ENCODE data around the gene GAMT. TPM values are rescaled to one million over a fixed set of nuclear protein-coding genes. Genes with fewer than 3 reads are reported as not detected.
"Not testable (repeated sequence)": the region's sequence is repeated elsewhere in the genome, so short reads cannot be mapped to it uniquely, and the experiment has no call there.

Gene GAMT
- total RNA-seq, 1 donor from 2014 or later = 33.9 TPM

DNA sequence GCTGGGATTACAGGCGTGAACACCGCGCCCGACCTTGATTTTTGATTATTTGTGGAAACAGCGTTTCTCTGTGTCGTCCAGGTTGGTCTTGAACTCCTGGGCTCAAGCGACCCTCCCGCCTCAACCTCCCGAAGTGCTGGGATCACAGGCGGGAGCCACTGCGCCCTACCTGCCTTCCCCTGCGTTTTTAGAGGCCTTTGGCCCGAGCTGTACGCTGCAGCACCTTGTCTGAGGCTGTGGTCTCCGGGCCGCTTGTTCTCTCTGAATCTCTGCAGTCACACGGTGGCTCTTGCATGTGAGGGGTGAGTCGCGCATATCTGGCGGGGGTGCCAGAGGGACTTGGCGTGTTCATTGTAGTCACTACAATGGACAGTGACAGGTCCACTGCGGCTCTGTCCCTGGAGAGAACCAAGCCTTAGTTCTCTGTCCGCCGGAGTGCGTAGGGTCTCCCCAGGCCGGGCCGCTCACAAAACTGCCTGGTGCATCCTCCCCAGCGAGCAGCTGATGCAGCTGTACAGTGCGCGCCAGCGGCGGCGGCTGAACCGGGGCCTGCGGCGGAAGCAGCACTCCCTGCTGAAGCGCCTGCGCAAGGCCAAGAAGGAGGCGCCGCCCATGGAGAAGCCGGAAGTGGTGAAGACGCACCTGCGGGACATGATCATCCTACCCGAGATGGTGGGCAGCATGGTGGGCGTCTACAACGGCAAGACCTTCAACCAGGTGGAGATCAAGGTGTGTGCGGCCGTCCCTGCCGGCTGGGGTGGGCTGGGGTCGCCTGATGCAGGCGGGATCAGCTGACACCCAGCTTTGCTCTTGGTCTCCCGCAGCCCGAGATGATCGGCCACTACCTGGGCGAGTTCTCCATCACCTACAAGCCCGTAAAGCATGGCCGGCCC lies 38.4 kb upstream of the GAMT start:
- peak overlapping the region; percentile 99 for H3K4me3 Mint-ChIP-seq (ENCODE audit: low read depth)
- H3K9me3 Mint-ChIP-seq; H3K27me3 Mint-ChIP-seq (ENCODE audit: low read depth); DNase-seq (ENCODE audit: low spot score): not testable (repeated sequence)
- H3K36me3 Mint-ChIP-seq (ENCODE audit: low read depth) = peaks cover 56% of the 10 kb centered on the region
- peak overlapping the region; percentile 77 for H3K27ac Mint-ChIP-seq
- intact Hi-C loops (cut with micrococcal nuclease) = loop anchor here (10.0 kb wide), 1 partner anchor 75 kb away; the partner anchor contains the start of gene ADAMTSL5
- peaks cover 14% of the 10 kb centered on the region for H3K4me1 Mint-ChIP-seq (ENCODE audit: low read depth)

DNA sequence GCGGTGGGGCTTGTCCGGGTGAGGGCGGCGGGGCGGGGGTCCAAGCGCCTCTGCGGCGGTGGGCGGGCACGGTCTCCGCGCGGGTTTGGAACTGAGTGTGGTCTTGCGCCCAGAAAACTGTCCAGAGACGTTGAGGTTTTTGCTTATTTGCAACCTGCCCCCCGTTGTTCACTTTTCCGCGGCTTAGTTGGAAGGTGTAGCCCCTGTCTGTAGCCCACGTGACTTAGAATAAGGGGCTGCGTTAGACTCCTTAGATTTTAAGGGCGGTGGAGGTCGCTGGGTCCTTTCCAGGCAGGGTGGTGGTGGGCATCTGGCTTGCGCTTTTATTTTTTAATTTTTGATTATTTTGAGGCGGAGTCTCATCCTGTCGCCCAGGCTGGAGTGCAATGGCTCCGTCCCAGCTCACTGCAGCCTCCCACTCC lies 37.6 kb upstream of the GAMT start:
- Mint-ChIP-seq H3K27me3 (ENCODE audit: low read depth) (no peaks in the 10 kb centered on the region), H3K9me3 (no peaks in the 10 kb centered on the region)

DNA sequence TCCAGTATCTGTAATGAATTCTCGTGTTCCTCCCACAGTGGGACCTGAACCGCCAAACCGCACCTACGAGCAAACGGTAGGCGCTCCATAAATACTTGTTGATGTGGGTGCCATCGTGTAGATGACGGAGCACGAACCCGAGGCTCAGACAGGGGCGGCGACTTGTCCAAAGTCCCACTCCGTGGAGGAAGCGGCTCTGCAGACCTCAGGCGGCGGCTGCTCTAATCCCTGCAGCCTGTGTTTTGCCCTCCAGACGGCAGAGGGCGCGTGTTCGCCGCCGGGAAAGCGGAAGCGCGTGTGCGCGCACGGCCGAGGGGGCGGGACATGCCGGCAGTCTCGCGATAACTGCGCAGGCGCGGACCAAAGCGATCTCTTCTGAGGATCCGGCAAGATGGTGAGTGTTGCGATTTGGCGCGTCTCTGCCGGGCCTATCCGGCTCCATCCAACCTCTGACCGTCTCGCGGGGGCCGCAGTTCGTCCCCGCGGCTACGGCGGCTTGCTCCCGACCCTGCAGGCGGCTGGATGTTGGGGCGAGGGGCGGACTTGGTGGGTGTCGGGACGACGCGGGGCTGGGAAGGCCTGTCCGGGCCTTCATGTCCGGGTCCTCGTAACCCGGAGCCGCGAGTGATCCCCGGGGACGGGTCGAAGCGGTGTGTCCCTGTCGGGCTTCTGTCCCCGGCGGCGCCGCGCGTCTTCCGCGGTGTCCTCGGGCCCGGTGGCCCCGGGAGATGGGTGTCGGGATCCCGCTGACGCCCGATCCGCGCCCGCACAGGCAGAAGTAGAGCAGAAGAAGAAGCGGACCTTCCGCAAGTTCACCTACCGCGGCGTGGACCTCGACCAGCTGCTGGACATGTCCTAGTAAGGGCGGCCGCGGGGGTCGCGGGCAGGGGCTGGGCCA lies 36.9 kb upstream of the GAMT start, which contains the start of gene RPS15:
Gene RPS15 (plus strand): TSS at position 362 of the 898 bp plus-strand sequence. CDS start 30 bp downstream, at position 392.
- Mint-ChIP-seq H3K4me3 (ENCODE audit: low read depth) (peak within 1 kb of the TSS; percentile 99), H3K4me1 (ENCODE audit: low read depth) (peaks cover 14% of the 10 kb centered on the region), H3K27me3 (ENCODE audit: low read depth) (no peaks in the 10 kb centered on the region), H3K36me3 (ENCODE audit: low read depth) (peaks cover 56% of the 10 kb centered on the region), H3K9me3 (no peaks in the 10 kb centered on the region), H3K27ac (peak within 1 kb of the TSS; percentile 99)
- intact Hi-C loops (cut with micrococcal nuclease) = loop anchor here (1.0 kb wide), 1 partner anchor 31 kb away; the partner anchor contains the start of gene DAZAP1
- DNase-seq (ENCODE audit: low spot score) = peak; percentile 94

More for the DNA sequence above, 37.6 kb upstream of the GAMT start:
- DNase-seq (ENCODE audit: low spot score) = no peak
- H3K36me3 Mint-ChIP-seq (ENCODE audit: low read depth) = peaks cover 56% of the 10 kb centered on the region
- peaks cover 14% of the 10 kb centered on the region for H3K4me1 Mint-ChIP-seq (ENCODE audit: low read depth)
- H3K4me3 Mint-ChIP-seq (ENCODE audit: low read depth) = peak overlapping the region; percentile 99
- intact Hi-C loops (cut with micrococcal nuclease) = loop anchor here (1.0 kb wide), 1 partner anchor 32 kb away; the partner anchor contains the start of gene DAZAP1
- H3K27ac Mint-ChIP-seq = peak overlapping the region; percentile 77

DNA sequence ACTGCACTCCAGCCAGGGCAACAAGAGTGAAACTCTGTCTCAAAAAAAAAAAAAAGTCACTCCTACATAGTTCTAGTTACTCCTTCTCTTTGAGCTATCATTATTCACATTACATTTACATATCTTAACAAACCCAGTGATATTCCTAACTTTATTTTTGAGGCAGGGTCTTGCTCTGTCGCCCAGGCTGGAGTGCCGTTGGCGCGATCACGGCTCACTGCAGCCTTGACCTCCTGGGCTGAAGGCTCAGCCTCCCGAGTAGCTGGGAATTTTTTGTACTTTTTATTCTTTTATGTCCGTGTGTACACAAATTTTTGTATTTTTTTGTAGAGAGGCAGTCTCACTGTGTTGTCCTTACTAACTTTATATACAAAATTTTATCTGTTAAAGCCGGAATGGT lies 36.3 kb upstream of the GAMT start:
- Mint-ChIP-seq H3K4me1 (ENCODE audit: low read depth) (peaks cover 14% of the 10 kb centered on the region), H3K27me3 (ENCODE audit: low read depth) (no peaks in the 10 kb centered on the region), H3K4me3 (ENCODE audit: low read depth) (no peak overlapping the region), H3K9me3 (no peaks in the 10 kb centered on the region), H3K27ac (peak overlapping the region; percentile 99), H3K36me3 (ENCODE audit: low read depth) (peaks cover 55% of the 10 kb centered on the region)
- DNase-seq (ENCODE audit: low spot score) = no peak
- intact Hi-C loops (cut with micrococcal nuclease) = loop anchor here (1.0 kb wide), 1 partner anchor 30 kb away; the partner anchor contains the start of gene DAZAP1

DNA sequence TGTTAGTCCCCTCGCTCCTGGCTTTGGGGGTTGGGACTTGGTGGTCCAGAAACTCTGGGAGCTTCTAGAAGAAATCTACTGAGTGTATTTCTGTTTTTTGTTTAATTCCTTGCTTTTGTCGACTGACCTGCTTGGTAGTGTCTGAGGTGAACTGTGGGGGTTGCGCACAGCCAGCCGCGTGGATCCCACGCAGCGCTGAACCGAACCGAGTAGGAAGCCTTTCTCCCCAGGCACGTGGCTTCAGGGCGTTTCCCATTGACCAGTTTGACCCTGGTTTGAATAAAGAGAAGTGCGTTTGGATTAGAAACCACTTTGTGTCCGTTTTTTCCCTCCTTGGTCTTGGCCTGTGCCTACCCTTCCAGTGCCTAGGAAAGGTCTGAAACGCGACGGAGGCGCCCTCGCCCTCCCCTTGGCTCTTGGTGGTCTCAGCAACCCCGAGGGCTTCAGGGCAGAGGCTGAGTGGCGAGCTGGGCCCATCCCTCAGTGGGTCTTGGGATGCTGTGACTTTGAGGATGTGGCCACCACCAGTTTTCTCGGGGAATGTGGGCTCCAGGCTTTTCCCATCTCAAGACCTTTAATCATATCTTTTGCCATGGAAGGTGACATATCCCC lies 34.1 kb upstream of the GAMT start:
- Mint-ChIP-seq H3K27ac (no peak overlapping the region), H3K4me3 (ENCODE audit: low read depth) (no peak overlapping the region), H3K36me3 (ENCODE audit: low read depth) (peaks cover 46% of the 10 kb centered on the region), H3K9me3 (no peaks in the 10 kb centered on the region), H3K4me1 (ENCODE audit: low read depth) (peaks cover 11% of the 10 kb centered on the region), H3K27me3 (ENCODE audit: low read depth) (no peaks in the 10 kb centered on the region)
- intact Hi-C loops (cut with micrococcal nuclease) = no loop called here
- no peak for DNase-seq (ENCODE audit: low spot score)

DNA sequence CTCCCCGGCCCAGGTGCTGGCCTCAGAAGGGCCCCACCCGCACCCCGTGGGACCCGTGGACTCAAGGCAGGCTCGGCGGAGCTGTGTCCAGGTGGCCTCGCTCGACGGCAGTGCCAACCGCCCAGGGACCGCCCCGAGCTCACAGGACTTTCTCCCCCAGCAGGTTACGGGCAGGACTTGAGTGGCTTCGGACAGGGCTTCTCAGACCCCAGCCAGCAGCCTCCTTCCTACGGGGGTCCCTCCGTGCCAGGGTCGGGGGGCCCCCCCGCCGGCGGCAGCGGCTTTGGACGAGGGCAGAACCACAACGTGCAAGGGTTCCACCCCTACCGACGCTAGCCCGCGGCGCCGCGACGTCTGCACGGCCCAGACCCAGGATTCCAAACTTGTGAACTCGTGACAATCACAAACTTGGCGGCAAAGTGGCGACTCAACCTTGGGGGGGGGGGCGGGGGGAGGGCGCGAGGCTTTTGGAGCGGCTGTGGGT lies 33.3 kb upstream of the GAMT start:
- Mint-ChIP-seq H3K27me3 (ENCODE audit: low read depth) (no peaks in the 10 kb centered on the region), H3K4me1 (ENCODE audit: low read depth) (peaks cover 7% of the 10 kb centered on the region), H3K36me3 (ENCODE audit: low read depth) (peaks cover 41% of the 10 kb centered on the region), H3K4me3 (ENCODE audit: low read depth) (no peak overlapping the region), H3K27ac (no peak overlapping the region), H3K9me3 (no peaks in the 10 kb centered on the region)
- intact Hi-C loops (cut with micrococcal nuclease) = no loop called here
- no peak for DNase-seq (ENCODE audit: low spot score)

DNA sequence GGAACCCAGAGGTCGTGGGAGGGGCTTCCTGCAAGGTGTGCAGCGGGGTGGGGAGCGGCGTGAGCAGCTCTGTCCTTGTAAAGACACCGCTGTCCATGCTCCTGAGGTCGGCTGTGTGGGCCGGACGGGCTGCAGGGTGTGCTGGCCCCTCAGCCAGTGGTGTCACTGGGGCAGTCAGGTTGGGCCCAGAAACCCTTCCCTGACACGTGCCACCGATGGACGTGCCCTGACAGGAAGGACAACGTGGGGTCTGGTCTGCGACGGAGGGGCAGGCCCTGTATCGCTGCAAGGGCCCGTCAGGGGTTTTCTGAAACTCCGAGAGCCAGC lies 32.7 kb upstream of the GAMT start:
- intact Hi-C loops (cut with micrococcal nuclease) = no loop called here
- Mint-ChIP-seq H3K4me3 (ENCODE audit: low read depth) (no peak overlapping the region), H3K36me3 (ENCODE audit: low read depth) (peaks cover 35% of the 10 kb centered on the region)

DNA sequence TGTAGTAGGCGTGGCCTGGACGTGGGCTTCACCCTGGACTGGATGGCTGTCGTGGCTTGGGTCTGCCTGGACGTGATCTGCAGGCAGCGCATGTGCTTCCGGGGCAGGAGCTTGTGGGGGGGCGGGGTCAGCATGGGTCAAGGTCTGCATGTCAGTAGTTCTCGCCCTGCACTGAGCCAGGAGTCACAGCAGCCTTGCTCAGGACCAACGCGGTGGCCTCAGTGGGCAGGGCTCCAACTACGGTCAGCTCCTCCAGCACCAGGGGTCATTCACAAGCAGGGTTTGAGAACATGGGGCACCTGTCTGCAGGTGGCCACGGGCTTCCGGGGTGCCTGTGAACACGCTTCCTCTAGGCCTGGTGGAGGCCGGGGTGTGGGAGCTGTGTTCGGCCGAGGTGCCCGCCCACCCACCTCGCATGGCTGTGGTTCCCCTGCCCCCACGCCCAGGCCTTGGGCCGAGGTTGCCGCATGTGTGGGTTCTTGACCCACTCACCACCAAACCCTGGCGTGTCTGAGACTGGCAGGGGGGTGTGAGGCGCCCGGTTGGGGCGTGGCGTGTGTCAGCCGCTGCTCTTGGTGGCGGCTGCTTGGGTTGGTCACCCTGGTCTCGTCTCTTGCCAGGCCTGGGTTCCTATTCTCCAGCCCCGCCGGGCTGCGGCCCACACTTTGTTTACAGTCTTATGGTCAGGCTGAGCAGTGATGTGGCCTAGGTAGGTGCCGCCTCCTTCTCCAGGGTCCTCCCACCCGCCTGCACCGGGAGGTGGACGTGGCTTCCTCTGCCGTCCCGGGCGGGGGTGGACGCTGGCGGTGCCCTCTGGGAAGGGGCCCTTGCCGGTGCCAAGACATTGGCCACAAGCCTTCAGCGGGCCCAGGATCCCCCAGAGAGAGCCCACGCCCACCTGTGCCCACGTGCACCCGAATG lies 32.0 kb upstream of the GAMT start:
- intact Hi-C loops (cut with micrococcal nuclease) = no loop called here
- Mint-ChIP-seq H3K4me3 (ENCODE audit: low read depth) (no peak overlapping the region), H3K9me3 (no peaks in the 10 kb centered on the region), H3K27me3 (ENCODE audit: low read depth) (no peaks in the 10 kb centered on the region), H3K36me3 (ENCODE audit: low read depth) (peaks cover 30% of the 10 kb centered on the region), H3K4me1 (ENCODE audit: low read depth) (peaks cover 6% of the 10 kb centered on the region), H3K27ac (no peak overlapping the region)
- DNase-seq (ENCODE audit: low spot score) = no peak

More for the DNA sequence above, 32.7 kb upstream of the GAMT start:
- no peak overlapping the region for H3K27ac Mint-ChIP-seq
- DNase-seq (ENCODE audit: low spot score) = no peak
- H3K4me1 Mint-ChIP-seq (ENCODE audit: low read depth) = peaks cover 6% of the 10 kb centered on the region
- H3K27me3 Mint-ChIP-seq (ENCODE audit: low read depth) = no peaks in the 10 kb centered on the region
- no peaks in the 10 kb centered on the region for H3K9me3 Mint-ChIP-seq

DNA sequence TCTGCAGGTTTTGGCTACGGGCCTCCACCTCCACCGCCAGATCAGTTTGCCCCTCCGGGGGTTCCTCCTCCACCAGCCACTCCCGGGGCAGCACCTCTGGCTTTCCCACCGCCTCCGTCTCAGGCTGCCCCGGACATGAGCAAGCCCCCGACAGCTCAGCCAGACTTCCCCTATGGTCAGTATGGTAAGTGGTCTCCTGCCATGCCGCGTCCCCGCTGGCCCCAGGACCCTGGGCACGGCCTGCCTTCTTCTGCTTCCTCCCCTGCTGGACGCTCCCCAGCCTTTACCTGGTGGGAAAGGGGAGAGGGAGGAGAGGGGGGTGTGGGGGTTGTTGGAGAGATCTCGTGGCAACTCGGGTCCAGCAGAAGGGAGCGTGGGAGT lies 31.2 kb upstream of the GAMT start:
- Mint-ChIP-seq H3K4me3 (ENCODE audit: low read depth) (no peak overlapping the region), H3K27me3 (ENCODE audit: low read depth) (no peaks in the 10 kb centered on the region), H3K36me3 (ENCODE audit: low read depth) (peaks cover 30% of the 10 kb centered on the region), H3K27ac (no peak overlapping the region), H3K9me3 (no peaks in the 10 kb centered on the region), H3K4me1 (ENCODE audit: low read depth) (peaks cover under 1% of the 10 kb centered on the region)
- intact Hi-C loops (cut with micrococcal nuclease) = no loop called here
- DNase-seq (ENCODE audit: low spot score) = no peak

DNA sequence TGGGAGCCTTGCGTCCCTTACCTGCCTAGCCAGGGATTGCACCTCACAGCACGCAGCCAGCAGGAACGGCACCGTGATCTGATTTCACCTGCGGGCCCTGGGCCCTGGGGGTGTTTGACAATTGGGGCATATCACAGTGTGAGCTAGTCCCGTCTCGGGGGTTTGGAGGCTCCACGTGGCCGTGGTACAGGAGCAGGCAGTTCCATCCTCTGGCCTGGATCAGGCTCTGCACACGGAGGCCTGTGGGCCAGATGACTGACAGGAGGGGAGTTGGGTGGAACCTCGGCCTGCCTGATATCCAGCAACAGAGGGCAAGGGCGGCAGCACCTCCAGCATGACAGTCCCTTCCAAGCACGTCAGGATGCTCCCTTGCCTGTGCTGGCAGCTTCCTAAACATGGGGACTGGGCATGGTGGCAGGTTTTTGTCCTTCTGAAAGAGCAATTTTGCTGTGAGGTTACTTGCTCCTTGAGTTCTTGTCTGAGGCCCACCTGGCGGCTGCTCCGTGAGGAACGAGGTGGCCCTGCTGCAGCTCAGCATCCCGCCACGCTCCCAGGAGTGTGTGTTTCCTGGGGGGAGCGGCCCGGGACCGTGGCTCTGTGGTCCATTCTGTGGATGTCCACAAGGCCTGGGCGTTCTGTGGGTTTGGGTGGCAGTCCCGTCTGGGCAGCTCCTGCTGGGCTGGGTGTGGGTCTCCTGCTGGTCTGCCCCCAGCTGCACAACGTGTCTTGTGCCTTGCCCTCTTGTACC lies 30.6 kb upstream of the GAMT start:
- intact Hi-C loops (cut with micrococcal nuclease) = no loop called here
- H3K27ac Mint-ChIP-seq = no peak overlapping the region
- H3K4me3 Mint-ChIP-seq (ENCODE audit: low read depth) = no peak overlapping the region
- DNase-seq (ENCODE audit: low spot score) = no peak
- H3K27me3 Mint-ChIP-seq (ENCODE audit: low read depth) = no peaks in the 10 kb centered on the region
- H3K4me1 Mint-ChIP-seq (ENCODE audit: low read depth) = no peaks in the 10 kb centered on the region
- no peaks in the 10 kb centered on the region for H3K9me3 Mint-ChIP-seq
- H3K36me3 Mint-ChIP-seq (ENCODE audit: low read depth) = peaks cover 30% of the 10 kb centered on the region

DNA sequence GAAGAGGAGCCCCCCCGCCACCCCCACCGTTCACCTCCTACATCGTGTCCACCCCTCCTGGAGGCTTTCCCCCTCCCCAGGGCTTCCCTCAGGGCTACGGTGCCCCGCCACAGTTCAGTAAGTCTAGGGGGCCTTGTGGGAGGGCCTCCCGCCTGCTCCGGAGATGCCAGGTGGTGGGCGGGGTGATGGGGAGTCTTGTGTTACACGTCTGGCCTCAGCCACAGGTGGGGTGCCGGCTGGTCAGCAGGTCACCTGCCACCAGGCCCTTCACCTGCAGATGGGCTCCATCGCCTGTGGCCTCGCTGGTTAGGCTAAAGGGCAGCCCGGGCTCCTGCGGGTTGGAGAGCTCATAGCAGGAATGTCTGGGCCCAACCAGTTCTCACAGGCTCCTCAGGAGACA lies 28.9 kb upstream of the GAMT start:
- Mint-ChIP-seq H3K4me1 (ENCODE audit: low read depth) (no peaks in the 10 kb centered on the region), H3K36me3 (ENCODE audit: low read depth) (peaks cover 31% of the 10 kb centered on the region), H3K4me3 (ENCODE audit: low read depth) (no peak overlapping the region), H3K27me3 (ENCODE audit: low read depth) (no peaks in the 10 kb centered on the region), H3K9me3 (no peaks in the 10 kb centered on the region), H3K27ac (no peak overlapping the region)
- DNase-seq (ENCODE audit: low spot score) = no peak
- intact Hi-C loops (cut with micrococcal nuclease) = no loop called here

Measured in activated T-helper 2 cell treated with anti-CD3 and anti-CD28 coated beads, Interferon-gamma antibody, Interleukin-2, Interleukin-4, amounts not matched to agents 10 μg/mL and 5 μg/mL and 100 μg/mL, durations not matched to agents 14 hours and 24 hours and 36 hours (primary cell).